H1 (cell line): ENCODE data around the gene PRR5L. TPM values are rescaled to one million over a fixed set of nuclear protein-coding genes. Genes with fewer than 3 reads are reported as not detected.
"Not testable (repeated sequence)": the region's sequence is repeated elsewhere in the genome, so short reads cannot be mapped to it uniquely, and the experiment has no call there.

Source experiments
- CTCF ChIA-PET: fragments of 300-600 bp; sonication (Branson Sonifier 250); formaldehyde crosslinking; loops from one replicate; lab custom pipeline; 2021; ENCODE audit not compliant: partially characterized antibody; lab: Charles Lee
- POLR2A ChIA-PET: fragments of 300-600 bp; sonication (Branson Sonifier 250); formaldehyde crosslinking; loops from one replicate; lab custom pipeline; 2021; ENCODE audit warnings: inconsistent platforms; ENCODE audit not compliant: partially characterized antibody; lab: Charles Lee
- DNase-seq, 2 experiments: peaks; one replicate each; pipeline versions ENCODE4 v3.0.0 to v3.0.0-alpha.2; 2010 to 2022; ENCODE audit warnings: low spot score in 2 of 2, low read depth in 1 of 2, mixed read lengths in 1 of 2
- FAIRE-seq: peaks from 2 replicates; lab custom pipeline; 2011; peaks lifted over from hg19 to GRCh38; lab: Jason Lieb, UNC
- H2AFZ ChIP-seq: 2 replicates; pipeline ENCODE4 v1.8.1; 2012; ENCODE audit warnings: low read length, inconsistent platforms
- H2AK5ac ChIP-seq: 2 replicates; pipeline ENCODE4 v1.6.1; 2013; ENCODE audit warnings: low read depth, low read length
- H2BK120ac ChIP-seq: replicated peaks from 2 replicates; pipeline ENCODE3; 2013; ENCODE audit warnings: low read depth, low read length, inconsistent platforms
- H2BK12ac ChIP-seq: 2 replicates; pipeline ENCODE4 v1.6.1; 2013; ENCODE audit warnings: low read depth, low read length
- H2BK15ac ChIP-seq: 2 replicates; pipeline ENCODE4 v1.6.1; 2013; ENCODE audit warnings: low read length
- H2BK20ac ChIP-seq: 2 replicates; pipeline ENCODE4 v1.6.1; 2013; ENCODE audit warnings: low read length
- H2BK5ac ChIP-seq: 2 replicates; pipeline ENCODE4 v1.6.1; 2013; ENCODE audit warnings: low read depth, low read length
- H3K14ac ChIP-seq: 2 replicates; pipeline ENCODE4 v1.6.1; 2013; ENCODE audit warnings: inconsistent platforms; ENCODE audit not compliant: insufficient read length
- H3K18ac ChIP-seq: 2 replicates; pipeline ENCODE4 v1.6.1; 2013; ENCODE audit warnings: low read length; ENCODE audit errors: extremely low read depth
- H3K23ac ChIP-seq: 2 replicates; pipeline ENCODE4 v1.6.1; 2013; ENCODE audit warnings: inconsistent platforms; ENCODE audit not compliant: insufficient read length
- H3K23me2 ChIP-seq: 2 replicates; pipeline ENCODE4 v1.6.1; 2013; ENCODE audit warnings: low read depth, low read length
- H3K27ac ChIP-seq: 2 replicates; pipeline ENCODE4 v1.6.1; 2011; ENCODE audit warnings: low read depth, low read length, inconsistent platforms
- H3K27me3 ChIP-seq, 4 experiments: replicated peaks in 1 of 4; 1 replicate in 1 of 4; 2 replicates in 3 of 4; pipeline versions ENCODE4 v1.6.1 to v1.8.1; 2011 to 2013; ENCODE audit warnings: low read length in 3 of 4, mild to moderate bottlenecking in 3 of 4, inconsistent platforms in 2 of 4, mixed read lengths in 2 of 4, moderate library complexity in 1 of 4; ENCODE audit not compliant: control insufficient read depth in 3 of 4, insufficient read depth in 3 of 4; ENCODE audit errors: extremely low read depth in 1 of 4
- H3K36me3 ChIP-seq, 4 experiments: 2 replicates each; pipeline versions ENCODE4 v1.6.1 to v1.8.1; 2011 to 2013; ENCODE audit warnings: mild to moderate bottlenecking in 4 of 4, low read length in 3 of 4, moderate library complexity in 2 of 4, control low read depth in 1 of 4, inconsistent platforms in 1 of 4; ENCODE audit not compliant: insufficient read depth in 4 of 4, control insufficient read depth in 2 of 4
- H3K4ac ChIP-seq: replicated peaks from 2 replicates; pipeline ENCODE3; 2013; ENCODE audit warnings: low read length, low read depth, mixed read lengths, inconsistent platforms; ENCODE audit not compliant: insufficient read length
- H3K4me1 ChIP-seq, 4 experiments: replicated peaks in 1 of 4; 1 replicate in 1 of 4; 2 replicates in 3 of 4; pipeline versions ENCODE4 v1.6.1 to v1.8.1; 2011 to 2013; ENCODE audit warnings: low read length in 3 of 4, inconsistent platforms in 2 of 4, mixed read lengths in 1 of 4; ENCODE audit not compliant: insufficient read depth in 4 of 4, control insufficient read depth in 3 of 4
- H3K4me2 ChIP-seq, 2 experiments: 2 replicates each; pipeline versions ENCODE4 v1.6.1 to v1.8.1; 2011 to 2013; ENCODE audit warnings: low read depth in 2 of 2, low read length in 2 of 2, control low read depth in 1 of 2, inconsistent platforms in 1 of 2, mild to moderate bottlenecking in 1 of 2; ENCODE audit not compliant: insufficient read depth in 1 of 2
- H3K4me3 ChIP-seq, 4 experiments: fragments of 200-600, 300-600 bp in 1 of 4; sonication (generic), shearing (Covaris generic), sonication (Bioruptor Twin) in 1 of 4; 2 replicates each; pipeline versions ENCODE4 v1.5.1 to v1.8.1; 2011 to 2016; ENCODE audit warnings: low read length in 4 of 4, low read depth in 3 of 4, control low read depth in 2 of 4, inconsistent platforms in 2 of 4, mild to moderate bottlenecking in 2 of 4, mixed read lengths in 1 of 4, moderate library complexity in 1 of 4; ENCODE audit not compliant: insufficient read depth in 2 of 4; ENCODE audit errors: extremely low read depth in 1 of 4
- H3K56ac ChIP-seq: replicated peaks from 2 replicates; pipeline ENCODE3; 2013; ENCODE audit warnings: low read depth, mild to moderate bottlenecking, mixed read lengths, low read length, inconsistent platforms; ENCODE audit not compliant: insufficient read length
- H3K79me1 ChIP-seq: 2 replicates; pipeline ENCODE4 v1.6.1; 2013; ENCODE audit warnings: low read depth, low read length, control low read depth
- H3K79me2 ChIP-seq, 2 experiments: 2 replicates each; pipeline versions ENCODE4 v1.6.1 to v1.8.1; 2012 to 2013; ENCODE audit warnings: low read length in 2 of 2, mild to moderate bottlenecking in 2 of 2, inconsistent platforms in 1 of 2; ENCODE audit not compliant: insufficient read depth in 2 of 2, control insufficient read depth in 1 of 2
- H3K9ac ChIP-seq, 4 experiments: replicated peaks in 1 of 4; 1 replicate in 1 of 4; 2 replicates in 3 of 4; pipeline versions ENCODE4 v1.6.1 to v1.8.1; 2011 to 2013; ENCODE audit warnings: low read depth in 3 of 4, low read length in 3 of 4, control low read depth in 2 of 4, mild to moderate bottlenecking in 2 of 4, moderate library complexity in 2 of 4, inconsistent platforms in 1 of 4; ENCODE audit errors: extremely low read depth in 1 of 4
- H3K9me3 ChIP-seq, 2 experiments: 2 replicates each; pipeline versions ENCODE4 v1.6.1 to v1.8.1; 2012 to 2013; ENCODE audit warnings: mild to moderate bottlenecking in 2 of 2, moderate library complexity in 2 of 2, control low read depth in 1 of 2, inconsistent platforms in 1 of 2, low read depth in 1 of 2, low read length in 1 of 2, mixed read lengths in 1 of 2; ENCODE audit not compliant: insufficient read depth in 2 of 2
- H4K20me1 ChIP-seq, 2 experiments: replicated peaks in 1 of 2; 2 replicates each; pipeline versions ENCODE3 to v1.8.1; 2011 to 2013; ENCODE audit warnings: inconsistent platforms in 2 of 2, low read length in 2 of 2, mild to moderate bottlenecking in 1 of 2; ENCODE audit not compliant: insufficient read depth in 2 of 2, control insufficient read depth in 1 of 2
- H4K5ac ChIP-seq: 2 replicates; pipeline ENCODE4 v1.6.1; 2013; ENCODE audit warnings: low read length, low read depth, mixed read lengths, inconsistent platforms; ENCODE audit not compliant: insufficient read length
- H4K8ac ChIP-seq: 2 replicates; pipeline ENCODE4 v1.8.0; 2013; ENCODE audit warnings: mild to moderate bottlenecking, moderate library complexity, low read length, inconsistent platforms; ENCODE audit not compliant: insufficient read depth; ENCODE audit errors: extremely low read depth
- H4K91ac ChIP-seq: replicated peaks from 2 replicates; pipeline ENCODE3; 2013; ENCODE audit warnings: low read length, mixed read lengths, inconsistent platforms; ENCODE audit not compliant: insufficient read length
- ASH2L ChIP-seq: fragments of 200-600, 300-600 bp; sonication (generic); IDR thresholded peaks from one replicate; pipeline ENCODE4 v1.7.1; 2017; ENCODE audit warnings: low read length
- HDAC6 ChIP-seq: IDR thresholded peaks from one replicate; pipeline ENCODE4 v1.7.1; 2012; ENCODE audit warnings: low read depth, mild to moderate bottlenecking, inconsistent platforms, low read length, moderate library complexity
- MAFK ChIP-seq: IDR thresholded peaks from 2 replicates; pipeline ENCODE4 v1.6.1; 2012; ENCODE audit warnings: low read depth, mild to moderate bottlenecking, improper control_type of control experiment, low read length
- SIRT6 ChIP-seq: IDR thresholded peaks from one replicate; pipeline ENCODE4 v1.7.1; 2012; ENCODE audit warnings: low read length, inconsistent platforms
- WGBS, 2 experiments: shearing (Covaris generic) in 1 of 2; methylation state at CpG; one replicate each; pipeline versions ENCODE4 v1.1.6 to v1.1.7; 2013 to 2015; ENCODE audit warnings: low lambda C conversion rate in 2 of 2, mixed read lengths in 2 of 2, inconsistent platforms in 1 of 2, low coverage in 1 of 2, missing lambda C conversion rate in 1 of 2; ENCODE audit not compliant: insufficient replicate concordance in 2 of 2, insufficient coverage in 1 of 2, insufficient read length in 1 of 2; ENCODE audit errors: extremely low coverage in 1 of 2, missing lambda C conversion rate in 1 of 2; 5-methylcytosine and 5-hydroxymethylcytosine counted together
- polyA plus RNA-seq, 7 experiments: library from polyadenylated mRNA; depleted of rRNA in 3 of 7; stranded (reverse) in 5 of 7; unstranded in 2 of 7; fragments of >200 nt in 5 of 7; fragments of 200-250 nt in 2 of 7; gene quantifications; 1 replicate in 5 of 7; 2 replicates in 1 of 7; 4 replicates in 1 of 7; pipeline versions ENCODE4 v1.2.1 to v1.2.3, GENCODE V29; 2011 to 2013; ENCODE audit warnings: missing spikeins in 2 of 7, mixed read lengths in 2 of 7
- total RNA-seq: library from RNA; stranded (reverse); fragmentation: NEBNext Ultra II Directional; extraction: Animal tissue kit (Norgen Biotek cat#: 25700); gene quantifications from 2 replicates; pipeline ENCODE4 v1.2.1, GENCODE V29; 2021

PRR5L gene
- total and polyA plus RNA-seq, 2 of the 8 experiments (the other 6 are each of a cell fraction or from before 2014, with no cell fraction given) = 6.6 to 10.1 TPM

DNA sequence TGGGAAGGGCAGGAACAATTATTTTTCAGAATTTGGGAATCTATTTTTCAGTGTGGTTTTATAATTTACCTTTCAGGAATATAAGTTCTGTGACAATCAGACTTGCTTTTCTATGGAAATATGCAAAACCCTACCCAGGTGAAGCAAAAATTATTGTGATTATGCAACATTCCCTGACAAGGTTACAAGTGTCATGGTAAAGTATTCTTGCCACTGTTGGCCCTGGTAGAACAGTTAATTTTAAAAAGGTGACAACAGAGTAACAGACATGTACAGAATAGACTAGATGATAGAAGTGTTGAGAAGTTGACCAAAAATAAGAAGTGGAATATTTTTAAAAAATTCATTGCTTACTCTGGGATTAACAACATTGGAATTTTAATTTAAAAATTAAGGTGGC lies 184.7 kb downstream of the PRR5L start:
- POLR2A ChIA-PET = interaction anchor here (0.6 kb wide), 1 partner anchor 382 kb away, joined by 3 read pairs; no protein-coding TSS in a partner anchor
- H2BK15ac ChIP-seq = no peak overlapping the region

DNA sequence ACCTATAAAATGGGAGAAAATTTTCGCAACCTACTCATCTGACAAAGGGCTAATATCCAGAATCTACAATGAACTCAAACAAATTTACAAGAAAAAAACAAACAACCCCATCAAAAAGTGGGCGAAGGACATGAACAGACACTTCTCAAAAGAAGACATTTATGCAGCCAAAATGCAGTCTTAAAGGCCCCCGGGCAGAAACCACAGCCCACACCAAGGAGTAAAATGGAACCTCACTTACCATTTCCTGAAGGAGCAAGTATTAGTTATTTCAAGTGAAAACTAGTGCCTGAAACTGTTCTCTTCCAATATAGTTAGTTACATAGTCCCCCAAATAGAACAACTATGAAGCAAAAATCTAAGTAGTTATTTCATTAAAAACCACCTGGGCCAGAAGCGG lies 187.0 kb downstream of the PRR5L start:
- H3K27ac ChIP-seq, H2BK15ac ChIP-seq, H3K27me3 ChIP-seq, H3K4me1 ChIP-seq, H3K9ac ChIP-seq, H3K9me3 ChIP-seq, FAIRE-seq, H2BK12ac ChIP-seq, H3K18ac ChIP-seq, H3K14ac ChIP-seq, H2BK5ac ChIP-seq, H4K91ac ChIP-seq, H2AK5ac ChIP-seq, H4K8ac ChIP-seq, H3K4me3 ChIP-seq, H4K5ac ChIP-seq, H3K79me2 ChIP-seq, POLR2A ChIA-PET, DNase-seq, H3K79me1 ChIP-seq, H3K36me3 ChIP-seq, H3K56ac ChIP-seq, H3K4me2 ChIP-seq, H2AFZ ChIP-seq, H2BK20ac ChIP-seq, H4K20me1 ChIP-seq, H3K23ac ChIP-seq, H3K4ac ChIP-seq, H2BK120ac ChIP-seq, H3K23me2 ChIP-seq: not testable (repeated sequence)
- 88% methylated on average over 3 of the region's 4 CpGs; no CpG with 5 or more reads in 1 of the 2 experiments for WGBS, 2 experiments
- CTCF ChIA-PET = interaction anchor here (2.2 kb wide), 1 partner anchor 10 kb away, joined by 6 read pairs; no protein-coding TSS in a partner anchor

More for the DNA sequence above, 184.7 kb downstream of the PRR5L start:
- Histone ChIP-seq H4K8ac (no peak overlapping the region), H2AK5ac (no peak overlapping the region), H2AFZ (no peak overlapping the region), H3K23ac (no peak overlapping the region), H3K27me3 (no peaks in the 10 kb centered on the region), H3K4ac (no peak overlapping the region), H4K91ac (no peak overlapping the region), H4K5ac (no peak overlapping the region), H3K4me3 (no peak overlapping the region), H3K36me3 (no peaks in the 10 kb centered on the region), H3K79me1 (no peaks in the 10 kb centered on the region), H3K18ac (no peak overlapping the region), H3K14ac (no peak overlapping the region), H3K9me3 (no peaks in the 10 kb centered on the region), H3K4me1 (no peaks in the 10 kb centered on the region), H2BK120ac (no peak overlapping the region), H2BK20ac (no peak overlapping the region), H3K9ac (no peak overlapping the region), H3K4me2 (no peak overlapping the region), H2BK12ac (no peak overlapping the region), H2BK5ac (no peak overlapping the region), H3K23me2 (no peaks in the 10 kb centered on the region), H4K20me1 (no peaks in the 10 kb centered on the region), H3K79me2 (no peaks in the 10 kb centered on the region), H3K27ac (no peak overlapping the region), H3K56ac (no peak overlapping the region)
- CTCF ChIA-PET = interaction anchor here (1.2 to 6.5 kb wide), 5 partner anchors 12 to 275 kb away, joined by 3 to 152 read pairs (median 45); partner anchors contain the start of genes COMMD9 and PRR5L
- FAIRE-seq (no peak), DNase-seq (no peak)
- TF ChIP-seq ASH2L (no peak), SIRT6 (no peak), MAFK (no peak), HDAC6 (no peak)
